Measurements from ENCODE around the gene SH3RF2.
"Not testable (repeated sequence)": the region's sequence is repeated elsewhere in the genome, so short reads cannot be mapped to it uniquely, and the experiment has no call there.

SH3RF2 gene

GRCh38 chr5:145951071-145951470, 14.7 kb downstream of the SH3RF2 start:
- DNase-seq = no peak

- no peak for DNase-seq
Measured at GRCh38 chr5:145953202-145953601, 16.8 kb downstream of the SH3RF2 start.

GRCh38 chr5:145954140-145954539, 17.8 kb downstream of the SH3RF2 start:
- not testable (repeated sequence) for DNase-seq

- no peak for DNase-seq
Measured at GRCh38 chr5:145957388-145957787, 21.0 kb downstream of the SH3RF2 start.

GRCh38 chr5:145958436-145958835, 22.1 kb downstream of the SH3RF2 start:
- DNase-seq = no peak

GRCh38 chr5:145960166-145960565, 23.8 kb downstream of the SH3RF2 start:
- no peak for DNase-seq

- DNase-seq = no peak
Measured at GRCh38 chr5:145960848-145961600, 24.6 kb downstream of the SH3RF2 start.

GRCh38 chr5:145962001-145962400, 25.6 kb downstream of the SH3RF2 start:
- DNase-seq = no peak

GRCh38 chr5:145964008-145964407, 27.6 kb downstream of the SH3RF2 start:
- DNase-seq = not testable (repeated sequence)

- DNase-seq = peak; percentile 55
Measured at GRCh38 chr5:145965804-145966203, 29.4 kb downstream of the SH3RF2 start.

- DNase-seq = no peak
Measured at GRCh38 chr5:145967296-145967695, 30.9 kb downstream of the SH3RF2 start.

GRCh38 chr5:145968970-145969713, 32.8 kb downstream of the SH3RF2 start:
- no peak for DNase-seq

- DNase-seq = no peak
Measured at GRCh38 chr5:145969714-145970092, 33.3 kb downstream of the SH3RF2 start.

GRCh38 chr5:145971108-145971507, 34.7 kb downstream of the SH3RF2 start:
- no peak for DNase-seq

GRCh38 chr5:145971701-145972100, 35.3 kb downstream of the SH3RF2 start:
- DNase-seq = no peak

- no peak for DNase-seq
Measured at GRCh38 chr5:145975001-145975360, 38.6 kb downstream of the SH3RF2 start.

GRCh38 chr5:145975361-145976066, 39.1 kb downstream of the SH3RF2 start:
- DNase-seq = no peak

- no peak for DNase-seq
Measured at GRCh38 chr5:145976431-145977155, 40.2 kb downstream of the SH3RF2 start.

GRCh38 chr5:145978171-145978570, 41.8 kb downstream of the SH3RF2 start:
- no peak for DNase-seq

GRCh38 chr5:145978708-145979107, 42.3 kb downstream of the SH3RF2 start:
- DNase-seq = no peak

- no peak for DNase-seq
Measured at GRCh38 chr5:145979270-145980223, 43.2 kb downstream of the SH3RF2 start.

- DNase-seq = no peak
Measured at GRCh38 chr5:145980259-145980658, 43.9 kb downstream of the SH3RF2 start.

Measured in NCI-H774 (cell line).